SK-N-SH (cell line): ENCODE results near the gene ERBB2.

Experiments used
- EP300 ChIP-seq, 2 experiments: IDR thresholded peaks; 2 replicates each; pipeline versions ENCODE4 v1.4.0 to v1.6.1; 2012; ENCODE audit warnings: borderline replicate concordance in 1 of 2, low read depth in 1 of 2, low read length in 1 of 2
- EZH2phosphoT487 ChIP-seq: fragments of 200-600 bp; sonication (generic); IDR thresholded peaks from 2 replicates; pipeline ENCODE4 v1.6.1; 2017; ENCODE audit warnings: low read depth, mixed run types, mild to moderate bottlenecking, antibody characterized with exemption, moderate library complexity, borderline replicate concordance
- POLR2AphosphoS5 ChIP-seq: IDR thresholded peaks from 2 replicates; pipeline ENCODE4 v1.6.1; 2012; ENCODE audit warnings: low read depth, low read length
- RAD21 ChIP-seq: IDR thresholded peaks from 2 replicates; pipeline ENCODE4 v1.6.1; 2012; ENCODE audit warnings: mild to moderate bottlenecking, low read length
- RFX5 ChIP-seq: IDR thresholded peaks from 2 replicates; pipeline ENCODE4 v1.6.1; 2012; ENCODE audit warnings: mild to moderate bottlenecking, improper control_type of control experiment, low read length
- TAF1 ChIP-seq: IDR thresholded peaks from 2 replicates; pipeline ENCODE4 v1.6.1; 2012; ENCODE audit warnings: low read depth, mild to moderate bottlenecking, low read length, moderate library complexity, borderline replicate concordance
- TF ChIP-seq, protein P1 (sequence below): fragments of 200-600 bp; sonication (generic); IDR thresholded peaks from 2 replicates; pipeline ENCODE4 v1.6.1; 2017; ENCODE audit warnings: antibody characterized with exemption, mild to moderate bottlenecking, moderate library complexity
- TF ChIP-seq, protein P2 (sequence below): fragments of 150-350 bp; IDR thresholded peaks from 2 replicates; pipeline ENCODE4 v1.6.1; 2016; ENCODE audit warnings: mild to moderate bottlenecking, low read depth, low read length
- TF ChIP-seq, protein P3 (sequence below): IDR thresholded peaks from 2 replicates; pipeline ENCODE4 v1.4.0; 2012; ENCODE audit warnings: low read depth
- TF ChIP-seq, protein P4 (sequence below): IDR thresholded peaks from 2 replicates; pipeline ENCODE4 v1.4.0; 2012; ENCODE audit warnings: low read depth, borderline replicate concordance

DNA sequence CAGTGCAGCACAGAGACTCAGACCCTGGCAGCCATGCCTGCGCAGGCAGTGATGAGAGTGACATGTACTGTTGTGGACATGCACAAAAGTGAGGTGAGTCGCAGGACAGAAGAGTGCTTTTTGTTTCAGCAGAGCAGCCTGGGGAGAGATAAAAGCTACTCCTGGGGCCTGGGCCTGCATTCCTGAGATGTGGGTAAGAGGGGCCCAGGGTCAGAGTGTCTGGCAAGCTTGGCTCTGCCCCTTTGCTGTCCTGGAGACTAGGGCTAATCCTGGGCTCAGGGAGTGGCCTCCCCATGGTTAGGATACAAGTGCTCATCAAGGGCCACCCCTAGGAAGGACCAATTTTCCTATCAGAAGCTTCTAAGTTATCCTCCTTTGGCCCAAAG lies 4.8 kb upstream of the ERBB2 start:
- TF ChIP-seq RFX5 (no peak), RAD21 (no peak), EZH2phosphoT487 (no peak), TAF1 (no peak), POLR2AphosphoS5 (no peak), EP300 (IDR thresholded peaks at IDR 0.05; ENCODE audit: borderline replicate concordance in 1 of 2, low read depth in 1 of 2, low read length in 1 of 2) (no peak)
- TF ChIP-seq, protein P1, sequence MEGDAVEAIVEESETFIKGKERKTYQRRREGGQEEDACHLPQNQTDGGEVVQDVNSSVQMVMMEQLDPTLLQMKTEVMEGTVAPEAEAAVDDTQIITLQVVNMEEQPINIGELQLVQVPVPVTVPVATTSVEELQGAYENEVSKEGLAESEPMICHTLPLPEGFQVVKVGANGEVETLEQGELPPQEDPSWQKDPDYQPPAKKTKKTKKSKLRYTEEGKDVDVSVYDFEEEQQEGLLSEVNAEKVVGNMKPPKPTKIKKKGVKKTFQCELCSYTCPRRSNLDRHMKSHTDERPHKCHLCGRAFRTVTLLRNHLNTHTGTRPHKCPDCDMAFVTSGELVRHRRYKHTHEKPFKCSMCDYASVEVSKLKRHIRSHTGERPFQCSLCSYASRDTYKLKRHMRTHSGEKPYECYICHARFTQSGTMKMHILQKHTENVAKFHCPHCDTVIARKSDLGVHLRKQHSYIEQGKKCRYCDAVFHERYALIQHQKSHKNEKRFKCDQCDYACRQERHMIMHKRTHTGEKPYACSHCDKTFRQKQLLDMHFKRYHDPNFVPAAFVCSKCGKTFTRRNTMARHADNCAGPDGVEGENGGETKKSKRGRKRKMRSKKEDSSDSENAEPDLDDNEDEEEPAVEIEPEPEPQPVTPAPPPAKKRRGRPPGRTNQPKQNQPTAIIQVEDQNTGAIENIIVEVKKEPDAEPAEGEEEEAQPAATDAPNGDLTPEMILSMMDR, result no peak
- TF ChIP-seq, protein P2, sequence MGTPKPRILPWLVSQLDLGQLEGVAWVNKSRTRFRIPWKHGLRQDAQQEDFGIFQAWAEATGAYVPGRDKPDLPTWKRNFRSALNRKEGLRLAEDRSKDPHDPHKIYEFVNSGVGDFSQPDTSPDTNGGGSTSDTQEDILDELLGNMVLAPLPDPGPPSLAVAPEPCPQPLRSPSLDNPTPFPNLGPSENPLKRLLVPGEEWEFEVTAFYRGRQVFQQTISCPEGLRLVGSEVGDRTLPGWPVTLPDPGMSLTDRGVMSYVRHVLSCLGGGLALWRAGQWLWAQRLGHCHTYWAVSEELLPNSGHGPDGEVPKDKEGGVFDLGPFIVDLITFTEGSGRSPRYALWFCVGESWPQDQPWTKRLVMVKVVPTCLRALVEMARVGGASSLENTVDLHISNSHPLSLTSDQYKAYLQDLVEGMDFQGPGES, result no peak
- TF ChIP-seq, protein P3, sequence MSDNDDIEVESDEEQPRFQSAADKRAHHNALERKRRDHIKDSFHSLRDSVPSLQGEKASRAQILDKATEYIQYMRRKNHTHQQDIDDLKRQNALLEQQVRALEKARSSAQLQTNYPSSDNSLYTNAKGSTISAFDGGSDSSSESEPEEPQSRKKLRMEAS, result no peak
- TF ChIP-seq, protein P4, sequence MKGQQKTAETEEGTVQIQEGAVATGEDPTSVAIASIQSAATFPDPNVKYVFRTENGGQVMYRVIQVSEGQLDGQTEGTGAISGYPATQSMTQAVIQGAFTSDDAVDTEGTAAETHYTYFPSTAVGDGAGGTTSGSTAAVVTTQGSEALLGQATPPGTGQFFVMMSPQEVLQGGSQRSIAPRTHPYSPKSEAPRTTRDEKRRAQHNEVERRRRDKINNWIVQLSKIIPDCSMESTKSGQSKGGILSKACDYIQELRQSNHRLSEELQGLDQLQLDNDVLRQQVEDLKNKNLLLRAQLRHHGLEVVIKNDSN, result no peak
